Measurements from ENCODE around the gene RAD51D. TPM values are rescaled to one million over a fixed set of nuclear protein-coding genes. Genes with fewer than 3 reads are reported as not detected.

RAD51D gene
- polyA plus RNA-seq, 2 of the 4 experiments (the other 2 are of a cell fraction): 18.4 to 23.8 TPM

DNA sequence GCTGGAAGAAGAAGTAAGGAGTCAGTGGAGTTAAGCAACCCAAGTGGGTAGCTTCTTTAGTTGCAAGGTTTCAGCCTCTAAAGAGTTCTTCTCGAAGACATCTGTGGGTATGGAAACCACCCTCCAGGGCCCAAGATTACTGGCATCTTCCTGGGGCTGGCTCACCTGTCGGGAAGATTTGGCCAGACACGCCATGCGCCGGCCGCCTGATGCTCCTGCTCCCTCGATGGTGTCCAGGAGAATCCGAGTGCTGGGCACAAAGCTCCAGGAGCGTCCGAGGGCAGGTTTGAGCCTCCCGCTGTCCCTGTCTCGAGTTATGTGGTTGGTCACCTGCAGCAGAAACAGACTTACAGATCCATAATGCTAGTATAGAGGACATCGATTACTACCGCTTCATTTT is 18.6 kb downstream of the RAD51D start:
- Histone ChIP-seq H3K27ac (no peak overlapping the region), H3K9me3 (no peaks in the 10 kb centered on the region), H3K4me2 (no peak overlapping the region), H3K4me3 (no peak overlapping the region), H3K4me1 (no peaks in the 10 kb centered on the region)
- no peak for ATAC-seq
- DNase-seq (ENCODE audit: low read depth in 1 of 2, low spot score in 1 of 2): no peak
- POLR2A ChIA-PET: no interaction called here
- WGBS (ENCODE audit: missing lambda C conversion rate): 91% methylated on average over 10 of the region's 14 CpGs
- no peak for FAIRE-seq
- TF ChIP-seq CEBPB (IDR thresholded peaks at IDR 0.05) (no peak), ATOH8 (CRISPR knock-in tag; IDR thresholded peaks at IDR 0.05; ENCODE audit: low read depth) (no peak), CHD2 (IDR thresholded peaks at IDR 0.05; ENCODE audit: low read length, partially characterized antibody) (no peak), MAFK (IDR thresholded peaks at IDR 0.05; ENCODE audit: partially characterized antibody) (no peak), MAZ (IDR thresholded peaks at IDR 0.05; ENCODE audit: borderline replicate concordance, low read depth, low read length) (no peak), KDM5A (IDR thresholded peaks at IDR 0.05) (no peak), PBX3 (IDR thresholded peaks at IDR 0.05) (no peak), HEYL (CRISPR knock-in tag; IDR thresholded peaks at IDR 0.05) (no peak), JUNB (IDR thresholded peaks at IDR 0.05) (no peak), HOXB13 (CRISPR knock-in tag; IDR thresholded peaks at IDR 0.05; ENCODE audit: low read depth) (no peak), ZFP36 (IDR thresholded peaks at IDR 0.05; ENCODE audit: borderline replicate concordance, partially characterized antibody) (no peak), CBX2 (IDR thresholded peaks at IDR 0.05; ENCODE audit: borderline replicate concordance, low read depth) (no peak), RAD21 (conservative IDR thresholded peaks at IDR 0.05 in 1 of 2, IDR thresholded peaks at IDR 0.05 in 1 of 2) (no peak), PHF8 (IDR thresholded peaks at IDR 0.05; ENCODE audit: borderline replicate concordance, low read depth) (no peak), HOXB5 (CRISPR knock-in tag; IDR thresholded peaks at IDR 0.05) (no peak), MYC (IDR thresholded peaks at IDR 0.05; ENCODE audit: borderline replicate concordance, low read length) (no peak)
- TF ChIP-seq, protein P1, sequence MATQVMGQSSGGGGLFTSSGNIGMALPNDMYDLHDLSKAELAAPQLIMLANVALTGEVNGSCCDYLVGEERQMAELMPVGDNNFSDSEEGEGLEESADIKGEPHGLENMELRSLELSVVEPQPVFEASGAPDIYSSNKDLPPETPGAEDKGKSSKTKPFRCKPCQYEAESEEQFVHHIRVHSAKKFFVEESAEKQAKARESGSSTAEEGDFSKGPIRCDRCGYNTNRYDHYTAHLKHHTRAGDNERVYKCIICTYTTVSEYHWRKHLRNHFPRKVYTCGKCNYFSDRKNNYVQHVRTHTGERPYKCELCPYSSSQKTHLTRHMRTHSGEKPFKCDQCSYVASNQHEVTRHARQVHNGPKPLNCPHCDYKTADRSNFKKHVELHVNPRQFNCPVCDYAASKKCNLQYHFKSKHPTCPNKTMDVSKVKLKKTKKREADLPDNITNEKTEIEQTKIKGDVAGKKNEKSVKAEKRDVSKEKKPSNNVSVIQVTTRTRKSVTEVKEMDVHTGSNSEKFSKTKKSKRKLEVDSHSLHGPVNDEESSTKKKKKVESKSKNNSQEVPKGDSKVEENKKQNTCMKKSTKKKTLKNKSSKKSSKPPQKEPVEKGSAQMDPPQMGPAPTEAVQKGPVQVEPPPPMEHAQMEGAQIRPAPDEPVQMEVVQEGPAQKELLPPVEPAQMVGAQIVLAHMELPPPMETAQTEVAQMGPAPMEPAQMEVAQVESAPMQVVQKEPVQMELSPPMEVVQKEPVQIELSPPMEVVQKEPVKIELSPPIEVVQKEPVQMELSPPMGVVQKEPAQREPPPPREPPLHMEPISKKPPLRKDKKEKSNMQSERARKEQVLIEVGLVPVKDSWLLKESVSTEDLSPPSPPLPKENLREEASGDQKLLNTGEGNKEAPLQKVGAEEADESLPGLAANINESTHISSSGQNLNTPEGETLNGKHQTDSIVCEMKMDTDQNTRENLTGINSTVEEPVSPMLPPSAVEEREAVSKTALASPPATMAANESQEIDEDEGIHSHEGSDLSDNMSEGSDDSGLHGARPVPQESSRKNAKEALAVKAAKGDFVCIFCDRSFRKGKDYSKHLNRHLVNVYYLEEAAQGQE (IDR thresholded peaks at IDR 0.05): no peak
- TF ChIP-seq, protein P2, sequence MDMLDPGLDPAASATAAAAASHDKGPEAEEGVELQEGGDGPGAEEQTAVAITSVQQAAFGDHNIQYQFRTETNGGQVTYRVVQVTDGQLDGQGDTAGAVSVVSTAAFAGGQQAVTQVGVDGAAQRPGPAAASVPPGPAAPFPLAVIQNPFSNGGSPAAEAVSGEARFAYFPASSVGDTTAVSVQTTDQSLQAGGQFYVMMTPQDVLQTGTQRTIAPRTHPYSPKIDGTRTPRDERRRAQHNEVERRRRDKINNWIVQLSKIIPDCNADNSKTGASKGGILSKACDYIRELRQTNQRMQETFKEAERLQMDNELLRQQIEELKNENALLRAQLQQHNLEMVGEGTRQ (IDR thresholded peaks at IDR 0.05): no peak
- CTCF ChIA-PET: interaction anchor here (1.2 to 6.7 kb wide), 3 partner anchors 11 to 102 kb away, joined by 3 to 43 read pairs (median 32); partner anchors contain the start of gene RAD51D

DNA sequence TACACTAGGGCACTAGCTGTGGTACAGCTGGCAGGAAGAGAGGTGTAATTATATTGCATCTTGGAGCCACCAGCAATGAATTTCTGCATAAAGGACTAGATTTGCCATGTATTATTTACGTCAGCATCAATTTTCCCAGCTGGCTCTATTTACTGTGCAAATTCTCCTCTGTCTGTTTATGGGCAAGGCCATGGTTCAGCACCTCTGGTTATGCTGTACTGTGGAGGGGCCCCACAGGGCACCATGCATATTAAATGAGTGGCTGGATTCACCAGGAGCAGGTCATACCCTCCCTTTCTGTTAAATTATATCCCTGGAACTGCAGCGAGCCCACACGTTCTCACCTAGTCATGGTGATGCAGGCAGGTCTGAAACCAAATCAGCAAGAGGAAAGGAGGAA is 19.8 kb downstream of the RAD51D start:
- CTCF ChIA-PET: interaction anchor here (1.2 to 6.7 kb wide), 4 partner anchors 10 to 101 kb away, joined by 3 to 49 read pairs (median 38); partner anchors contain the start of gene RAD51D
- WGBS (ENCODE audit: missing lambda C conversion rate): 93% methylated on average over 3 of the region's 3 CpGs
- FAIRE-seq: no peak
- TF ChIP-seq, protein P3, sequence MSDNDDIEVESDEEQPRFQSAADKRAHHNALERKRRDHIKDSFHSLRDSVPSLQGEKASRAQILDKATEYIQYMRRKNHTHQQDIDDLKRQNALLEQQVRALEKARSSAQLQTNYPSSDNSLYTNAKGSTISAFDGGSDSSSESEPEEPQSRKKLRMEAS (IDR thresholded peaks at IDR 0.05): no peak
- no peak for TF ChIP-seq GATA3 (IDR thresholded peaks at IDR 0.05; ENCODE audit: borderline replicate concordance)
- no peak for TF ChIP-seq KDM5A (IDR thresholded peaks at IDR 0.05)
- TF ChIP-seq EHMT2 (IDR thresholded peaks at IDR 0.05; ENCODE audit: low read depth): no peak
- TF ChIP-seq, protein P2 (IDR thresholded peaks at IDR 0.05): no peak
- TF ChIP-seq TFCP2L1 (CRISPR knock-in tag; IDR thresholded peaks at IDR 0.05): no peak
- TF ChIP-seq FOSB (CRISPR knock-in tag; IDR thresholded peaks at IDR 0.05): no peak
- no peak for TF ChIP-seq HOXA7 (CRISPR knock-in tag; IDR thresholded peaks at IDR 0.05)
- TF ChIP-seq RCOR1 (IDR thresholded peaks at IDR 0.05; ENCODE audit: low read depth, low read length): no peak
- TF ChIP-seq, protein P1 (IDR thresholded peaks at IDR 0.05): no peak
- no peak for TF ChIP-seq JUN (IDR thresholded peaks at IDR 0.05)
- TF ChIP-seq HOXB5 (CRISPR knock-in tag; IDR thresholded peaks at IDR 0.05): no peak

More for the DNA sequence above, 19.8 kb downstream of the RAD51D start:
- Histone ChIP-seq H3K4me1 (peaks cover 8% of the 10 kb centered on the region; the same call in 2 of the 3 replicates), H3K27ac (no peak overlapping the region), H3K4me3 (no peak overlapping the region), H3K4me2 (no peak overlapping the region), H3K9me3 (no peaks in the 10 kb centered on the region)
- no peak for ATAC-seq
- DNase-seq (ENCODE audit: low read depth in 1 of 2, low spot score in 1 of 2): no peak
- POLR2A ChIA-PET: no interaction called here
